Psoas muscle (tissue), 8 donors: ENCODE measurements around the gene TMTC3. TPM values are rescaled to one million over a fixed set of nuclear protein-coding genes. Genes with fewer than 3 reads are reported as not detected.

Experiments used
- ATAC-seq, 4 donors: fragments of 200-7000 bp; cut with Tn5 transposase; one replicate each; pipeline ENCODE4 v1.9.1; 2020; ENCODE audit warnings: moderate library complexity in 3 of 4, mild to moderate bottlenecking in 2 of 4
- DNase-seq, 2 donors: peaks; one replicate each; pipeline ENCODE4 v3.0.0-alpha.2; 2020
- H3K27ac ChIP-seq: fragments of 200-600 bp; one replicate; pipeline ENCODE4 v1.8.0; 2022
- H3K27me3 ChIP-seq, 3 donors: fragments of 200-600 bp in 1 of 3; one replicate each; pipeline versions ENCODE4 v1.6.1 to v1.8.0; 2013 to 2022; ENCODE audit warnings: low read length in 2 of 3, mild to moderate bottlenecking in 2 of 3, moderate library complexity in 1 of 3; ENCODE audit not compliant: insufficient read depth in 3 of 3
- H3K36me3 ChIP-seq, 2 donors: fragments of 200-600 bp in 1 of 2; one replicate each; pipeline versions ENCODE4 v1.6.1 to v1.8.0; 2013 to 2022; ENCODE audit warnings: low read depth in 1 of 2, mild to moderate bottlenecking in 1 of 2, moderate library complexity in 1 of 2; ENCODE audit not compliant: insufficient read depth in 1 of 2
- H3K4me1 ChIP-seq: fragments of 200-600 bp; one replicate; pipeline ENCODE4 v1.8.0; 2022
- H3K4me3 ChIP-seq: fragments of 200-600 bp; one replicate; pipeline ENCODE4 v1.8.0; 2022; ENCODE audit warnings: mild to moderate bottlenecking
- H3K9me3 ChIP-seq: fragments of 200-600 bp; one replicate; pipeline ENCODE4 v1.8.0; 2022
- WGBS, 3 donors: extraction: QIAGEN DNeasy Blood & Tissue Kit; methylation state at CpG; one replicate each; pipeline versions ENCODE4 v1.1.6 to v1.1.7; 2013; 5-methylcytosine and 5-hydroxymethylcytosine counted together
- intact Hi-C, 2 donors: fragments of 100-400 bp; cut with DNase I; formaldehyde crosslinking; loops; one replicate each; pipeline versions ENCODE4 v1.11.0 to v1.14.2; 2022
- polyA plus RNA-seq, 3 donors: library from polyadenylated mRNA; stranded (reverse); fragments of 200-250 nt; gene quantifications; one replicate each; pipeline ENCODE4 v1.2.3, GENCODE V29; 2013
- total RNA-seq, 4 donors: library from RNA; stranded (reverse); fragmentation: NEBNext Ultra II Directional in 2 of 4; extraction: Animal tissue kit (Norgen Biotek cat#: 25700) in 2 of 4; gene quantifications; one replicate each; pipeline versions ENCODE4 v1.2.1 to v1.2.4, GENCODE V29; 2021 to 2023
- TF ChIP-seq, protein P1 (sequence below): fragments of 200-600 bp; IDR thresholded peaks from one replicate; pipeline ENCODE4 v1.8.0; 2022; ENCODE audit warnings: antibody characterized with exemption
- donor health status: healthy with polysubstance abuse.
- donor health status: DM: no; HTN: no; CAD: no; lungs with moderate emphysema.
- donor health status: Bipolar disorder and iron deficiency.
- donor health status: healthy.
- donor health status: DM: yes; HTN: yes; CAD: no.
- donor health status: DM: no; HTN: no; CAD: no.
- donor health status: DM: no; HTN: no; CAD: no.
- donor health status: DM: yes; HTN: yes; CAD: no.

Gene TMTC3
- total and polyA plus RNA-seq, 7 donors = 1.4 to 8.5 (median 5.5) TPM

DNA sequence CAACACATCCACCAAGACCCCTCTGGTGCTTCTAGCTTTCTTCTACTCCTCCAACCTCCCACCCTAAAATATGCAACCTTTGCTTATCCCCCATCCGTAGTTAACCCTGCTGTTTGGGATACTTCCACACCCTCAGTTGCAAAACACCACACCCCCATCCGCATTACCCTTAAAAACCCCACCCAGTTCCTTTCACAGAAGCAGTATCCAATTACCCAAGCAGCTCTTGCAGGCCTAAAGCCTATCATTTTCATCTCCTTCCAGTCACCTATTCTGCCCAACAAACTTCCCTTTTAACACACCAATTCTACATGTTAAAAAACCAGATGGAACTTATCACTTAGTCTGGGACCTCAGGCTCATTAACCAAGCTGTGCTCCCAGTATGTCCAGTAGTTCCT, 88.2 kb downstream of the TMTC3 start:
- Histone ChIP-seq H3K27me3 (peaks cover 0 to 2% (median 0%) of the 10 kb centered on the region in 3 donors), H3K9me3 (no peaks in the 10 kb centered on the region), H3K36me3 (no peaks in the 10 kb centered on the region), H3K4me3 (no peak overlapping the region), H3K4me1 (no peaks in the 10 kb centered on the region), H3K27ac (no peak overlapping the region)
- 76 to 88% (median 83%) methylated on average over 2 of the region's 2 CpGs for WGBS, 3 donors
- intact Hi-C loops = no loop called here
- ATAC-seq = no peak
- DNase-seq = no peak
- TF ChIP-seq, protein P1, sequence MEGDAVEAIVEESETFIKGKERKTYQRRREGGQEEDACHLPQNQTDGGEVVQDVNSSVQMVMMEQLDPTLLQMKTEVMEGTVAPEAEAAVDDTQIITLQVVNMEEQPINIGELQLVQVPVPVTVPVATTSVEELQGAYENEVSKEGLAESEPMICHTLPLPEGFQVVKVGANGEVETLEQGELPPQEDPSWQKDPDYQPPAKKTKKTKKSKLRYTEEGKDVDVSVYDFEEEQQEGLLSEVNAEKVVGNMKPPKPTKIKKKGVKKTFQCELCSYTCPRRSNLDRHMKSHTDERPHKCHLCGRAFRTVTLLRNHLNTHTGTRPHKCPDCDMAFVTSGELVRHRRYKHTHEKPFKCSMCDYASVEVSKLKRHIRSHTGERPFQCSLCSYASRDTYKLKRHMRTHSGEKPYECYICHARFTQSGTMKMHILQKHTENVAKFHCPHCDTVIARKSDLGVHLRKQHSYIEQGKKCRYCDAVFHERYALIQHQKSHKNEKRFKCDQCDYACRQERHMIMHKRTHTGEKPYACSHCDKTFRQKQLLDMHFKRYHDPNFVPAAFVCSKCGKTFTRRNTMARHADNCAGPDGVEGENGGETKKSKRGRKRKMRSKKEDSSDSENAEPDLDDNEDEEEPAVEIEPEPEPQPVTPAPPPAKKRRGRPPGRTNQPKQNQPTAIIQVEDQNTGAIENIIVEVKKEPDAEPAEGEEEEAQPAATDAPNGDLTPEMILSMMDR = no peak

- Histone ChIP-seq H3K27me3 (no peaks in the 10 kb centered on the region), H3K27ac (no peak overlapping the region), H3K4me1 (no peaks in the 10 kb centered on the region), H3K36me3 (no peaks in the 10 kb centered on the region), H3K4me3 (no peak overlapping the region), H3K9me3 (no peaks in the 10 kb centered on the region)
- TF ChIP-seq, protein P1 = no peak
- DNase-seq = no peak
- intact Hi-C loops = no loop called here
- ATAC-seq = no peak
- 77 to 84% (median 83%) methylated on average over 7 of the region's 7 CpGs for WGBS, 3 donors
These were observed 93.2 kb downstream of the TMTC3 start for GRCh38 chr12:88235183-88235833.

GRCh38 chr12:88237954-88238353, 95.8 kb downstream of the TMTC3 start:
- H3K9me3 ChIP-seq = no peaks in the 10 kb centered on the region
- H3K4me3 ChIP-seq = no peak overlapping the region
- no peak overlapping the region for H3K27ac ChIP-seq
- DNase-seq (no peak), ATAC-seq (no peak)
- no peaks in the 10 kb centered on the region for H3K4me1 ChIP-seq
- TF ChIP-seq, protein P1 = no peak
- intact Hi-C loops = no loop called here
- no peaks in the 10 kb centered on the region for H3K27me3 ChIP-seq
- no peaks in the 10 kb centered on the region for H3K36me3 ChIP-seq

GRCh38 chr12:88238406-88238805, 96.3 kb downstream of the TMTC3 start:
- intact Hi-C loops = no loop called here
- DNase-seq (no peak), ATAC-seq (no peak)
- Histone ChIP-seq H3K4me1 (no peaks in the 10 kb centered on the region), H3K4me3 (no peak overlapping the region), H3K36me3 (no peaks in the 10 kb centered on the region), H3K9me3 (no peaks in the 10 kb centered on the region), H3K27ac (no peak overlapping the region), H3K27me3 (no peaks in the 10 kb centered on the region)
- WGBS, 3 donors = 81 to 94% (median 85%) methylated on average over 1 of the region's 1 CpG
- TF ChIP-seq, protein P1 = no peak
